CD4-positive, alpha-beta T cell (primary cell): ENCODE measurements around the gene JAKMIP2. TPM values are rescaled to one million over a fixed set of nuclear protein-coding genes. Genes with fewer than 3 reads are reported as not detected.

ENCODE experiments used
- ATAC-seq: fragments of 200-7000 bp; cut with Tn5 transposase; one replicate; pipeline ENCODE4 v1.10.0; 2022; ENCODE audit warnings: mild to moderate bottlenecking; ENCODE audit not compliant: poor library complexity
- CTCF ChIA-PET: fragments of 350-600 bp; sonication (Branson Sonifier 250); formaldehyde crosslinking; loops from one replicate; lab custom pipeline; 2021; ENCODE audit warnings: antibody characterized with exemption, inconsistent platforms; lab: Charles Lee
- POLR2A ChIA-PET: fragments of 350-600 bp; sonication (Branson Sonifier 250); formaldehyde crosslinking; loops from one replicate; lab custom pipeline; 2021; ENCODE audit warnings: antibody characterized with exemption, inconsistent platforms; lab: Charles Lee
- DNase-seq, 14 experiments: peaks; one replicate each; pipeline ENCODE4 v3.0.0-alpha.2; 2013 to 2020; ENCODE audit warnings: mixed read lengths in 2 of 14
- H3K27ac ChIP-seq, 2 donors: one replicate each; pipeline versions ENCODE4 v1.5.1 to v1.7.0; 2013; ENCODE audit warnings: low read length in 2 of 2, low read depth in 1 of 2, mild to moderate bottlenecking in 1 of 2
- H3K27me3 ChIP-seq, 2 experiments: 1 replicate in 1 of 2; 2 replicates in 1 of 2; pipeline versions ENCODE4 v1.6.1 to v1.7.0; 2013; ENCODE audit warnings: low read length in 2 of 2, control low read depth in 1 of 2, mild to moderate bottlenecking in 1 of 2, moderate library complexity in 1 of 2; ENCODE audit not compliant: insufficient read depth in 2 of 2, control insufficient read depth in 1 of 2
- H3K36me3 ChIP-seq: one replicate; pipeline ENCODE4 v1.6.1; 2013; ENCODE audit warnings: low read length, control low read depth; ENCODE audit not compliant: insufficient read depth
- H3K4me1 ChIP-seq: one replicate; pipeline ENCODE4 v1.6.1; 2013; ENCODE audit warnings: low read length, control low read depth; ENCODE audit not compliant: insufficient read depth
- H3K4me3 ChIP-seq: one replicate; pipeline ENCODE4 v1.5.1; 2013; ENCODE audit warnings: mild to moderate bottlenecking, low read length, moderate library complexity
- H3K9me3 ChIP-seq, 2 experiments: 1 replicate in 1 of 2; 2 replicates in 1 of 2; pipeline versions ENCODE4 v1.6.1 to v1.7.0; 2013; ENCODE audit warnings: low read length in 2 of 2, mild to moderate bottlenecking in 2 of 2, control low read depth in 1 of 2, moderate library complexity in 1 of 2; ENCODE audit not compliant: control insufficient read depth in 1 of 2, insufficient read depth in 1 of 2
- H3K27ac Mint-ChIP-seq: one replicate; pipeline ENCODE4 v1.8.0; 2020; ENCODE audit warnings: mixed read lengths
- H3K27me3 Mint-ChIP-seq: one replicate; pipeline ENCODE4 v1.8.0; 2021; ENCODE audit warnings: mixed read lengths
- H3K36me3 Mint-ChIP-seq: one replicate; pipeline ENCODE4 v1.8.0; 2021; ENCODE audit warnings: low read depth, mixed read lengths
- H3K4me1 Mint-ChIP-seq: one replicate; pipeline ENCODE4 v1.8.0; 2021; ENCODE audit warnings: low read depth, mixed read lengths
- H3K4me3 Mint-ChIP-seq: one replicate; pipeline ENCODE4 v1.8.0; 2020; ENCODE audit warnings: mild to moderate bottlenecking, mixed read lengths
- H3K9me3 Mint-ChIP-seq: one replicate; pipeline ENCODE4 v1.8.0; 2020; ENCODE audit warnings: mixed read lengths
- CTCF ChIP-seq: fragments of 200-600 bp; IDR thresholded peaks from one replicate; pipeline ENCODE4 v1.8.0; 2022; ENCODE audit warnings: antibody characterized with exemption, mild to moderate bottlenecking
- intact Hi-C, 2 experiments: fragments of 100-400 bp; cut with DNase I in 1 of 2; cut with micrococcal nuclease in 1 of 2; formaldehyde crosslinking; loops; one replicate each; pipeline versions ENCODE4 v1.15.1 to v1.9.0; 2023 to 2025; cut with DNase I, micrococcal nuclease
- total RNA-seq, 174 experiments: library from RNA in 2 of 174; stranded (reverse) in 2 of 174; gene quantifications; one replicate each; pipeline ENCODE4 v1.2.3 and lab custom pipeline; 2021 to 2026

The JAKMIP2 gene
- total RNA-seq, 2 experiments from 2014 or later, result 0.74 to 1.3 TPM

DNA sequence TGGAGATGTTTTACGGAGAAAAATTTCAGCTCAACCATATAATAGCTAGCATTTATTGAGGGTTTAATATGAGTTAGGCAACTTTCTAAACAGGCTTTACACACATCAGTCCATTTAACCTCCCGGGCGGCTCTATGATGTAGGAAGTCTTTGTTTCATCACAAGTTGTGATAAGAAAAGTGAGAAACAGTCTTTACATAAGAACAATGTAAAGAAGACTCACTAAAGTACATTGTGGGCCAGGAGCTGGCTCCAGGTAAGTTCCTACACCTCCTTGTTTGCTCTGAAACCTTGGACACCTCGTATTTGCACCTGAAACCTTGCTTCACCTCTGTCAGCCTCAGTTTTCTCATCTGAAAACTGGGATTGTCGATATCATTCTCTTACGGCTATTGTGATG lies 116.1 kb downstream of the JAKMIP2 start:
- Mint-ChIP-seq H3K27me3 (no peaks in the 10 kb centered on the region), H3K9me3 (peaks cover 2% of the 10 kb centered on the region), H3K27ac (no peak overlapping the region), H3K4me3 (no peak overlapping the region), H3K4me1 (no peaks in the 10 kb centered on the region), H3K36me3 (peaks cover 10% of the 10 kb centered on the region)
- Histone ChIP-seq H3K4me1 (no peaks in the 10 kb centered on the region), H3K27me3 (no peaks in the 10 kb centered on the region), H3K27ac (no peak overlapping the region), H3K4me3 (no peak overlapping the region), H3K36me3 (no peaks in the 10 kb centered on the region), H3K9me3 (peaks cover 0 to under 1% of the 10 kb centered on the region in 2 experiments)
- intact Hi-C loops, result no loop called here
- no peak for DNase-seq
- no peak for TF ChIP-seq CTCF
- POLR2A ChIA-PET, result no interaction called here
- CTCF ChIA-PET, result no interaction called here
- no peak for ATAC-seq

DNA sequence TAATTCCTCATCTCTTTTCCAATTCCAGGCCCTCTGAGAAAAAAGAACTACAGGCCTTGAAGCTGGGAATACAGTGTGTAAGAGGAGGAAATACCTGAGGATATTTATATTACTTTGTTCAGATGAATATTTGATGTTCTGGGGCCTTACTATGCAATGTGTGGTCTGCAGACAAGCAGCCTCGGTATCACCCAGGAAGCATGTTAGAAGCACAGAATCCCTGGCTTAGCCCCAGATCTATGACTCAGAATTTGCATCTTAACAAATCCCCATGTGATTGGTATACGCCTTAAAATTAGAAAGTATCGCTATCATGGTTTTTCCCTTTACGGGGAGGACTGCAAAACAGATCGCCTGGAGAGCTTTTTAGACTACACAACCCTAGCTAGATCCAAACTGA lies 121.0 kb downstream of the JAKMIP2 start:
- no peaks in the 10 kb centered on the region for H3K4me1 Mint-ChIP-seq
- H3K27ac ChIP-seq, result no peak overlapping the region
- ChIA-PET CTCF (no interaction called here), POLR2A (no interaction called here)
- H3K4me3 ChIP-seq, result no peak overlapping the region
- TF ChIP-seq CTCF, result no peak
- peaks cover 0 to 6% of the 10 kb centered on the region in 2 experiments for H3K9me3 ChIP-seq
- no peak for DNase-seq
- H3K27ac Mint-ChIP-seq, result no peak overlapping the region
- no peaks in the 10 kb centered on the region for H3K27me3 ChIP-seq
- no peak overlapping the region for H3K4me3 Mint-ChIP-seq
- H3K9me3 Mint-ChIP-seq, result peaks cover 7% of the 10 kb centered on the region
- no peak for ATAC-seq
- H3K27me3 Mint-ChIP-seq, result no peaks in the 10 kb centered on the region
- intact Hi-C loops, result no loop called here
- no peaks in the 10 kb centered on the region for H3K4me1 ChIP-seq
- no peaks in the 10 kb centered on the region for H3K36me3 ChIP-seq
- H3K36me3 Mint-ChIP-seq, result peaks cover 19% of the 10 kb centered on the region

DNA sequence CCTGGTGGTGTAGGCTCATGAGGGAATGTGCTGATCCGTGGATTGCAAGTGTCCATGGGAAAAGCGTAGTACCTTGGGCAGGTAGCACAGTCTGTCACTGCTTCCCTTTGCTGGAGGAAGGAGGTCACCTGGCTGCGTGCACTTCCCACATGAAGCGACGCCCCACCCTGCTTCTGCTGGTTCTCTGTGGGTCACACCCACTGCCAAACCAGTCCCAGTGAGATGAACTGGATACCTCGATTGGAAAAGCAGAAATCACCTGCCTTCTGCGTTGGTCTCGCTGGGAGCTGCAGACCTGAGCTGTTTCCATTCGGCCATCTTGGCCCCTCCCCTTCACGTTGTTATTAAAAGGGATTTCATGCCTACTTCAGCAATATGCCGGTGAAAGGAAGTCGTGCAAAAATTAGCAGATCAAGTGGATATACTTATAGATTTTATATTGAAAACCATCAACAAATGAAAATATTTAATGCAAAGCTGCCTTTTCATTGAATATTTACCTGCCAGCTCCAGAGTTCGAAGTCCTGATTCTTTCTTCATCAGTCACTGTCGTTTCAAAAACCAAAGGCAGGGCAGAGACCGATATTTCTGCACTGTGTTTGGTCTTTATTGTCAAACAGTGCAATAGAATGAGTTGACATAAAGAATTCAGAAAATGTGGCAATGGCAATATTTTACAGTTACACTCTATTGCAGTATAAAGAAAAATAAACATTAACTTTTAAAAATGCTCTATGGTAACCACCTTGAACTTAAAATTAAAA lies 123.2 kb downstream of the JAKMIP2 start:
- Mint-ChIP-seq H3K36me3 (peaks cover 19% of the 10 kb centered on the region), H3K4me3 (no peak overlapping the region), H3K9me3 (peaks cover 16% of the 10 kb centered on the region), H3K27me3 (no peaks in the 10 kb centered on the region), H3K4me1 (no peaks in the 10 kb centered on the region), H3K27ac (no peak overlapping the region)
- no peak overlapping the region for H3K4me3 ChIP-seq
- DNase-seq (no peak), ATAC-seq (no peak)
- H3K27ac ChIP-seq, result no peak overlapping the region
- TF ChIP-seq CTCF, result no peak
- intact Hi-C loops, result no loop called here
- H3K9me3 ChIP-seq, result peaks cover 0 to 6% of the 10 kb centered on the region in 2 experiments
- ChIA-PET CTCF (no interaction called here), POLR2A (no interaction called here)
- H3K4me1 ChIP-seq, result no peaks in the 10 kb centered on the region
- H3K27me3 ChIP-seq, result no peaks in the 10 kb centered on the region
- no peaks in the 10 kb centered on the region for H3K36me3 ChIP-seq
